ENCODE results near the gene RSL24D1. TPM values are rescaled to one million over a fixed set of nuclear protein-coding genes. Genes with fewer than 3 reads are reported as not detected.
"Not testable (repeated sequence)": the region's sequence is repeated elsewhere in the genome, so short reads cannot be mapped to it uniquely, and the experiment has no call there.

Gene RSL24D1
- total and polyA plus RNA-seq, 7 experiments from 2014 or later = 65.0 to 128 (median 110) TPM

GRCh38 chr15:55179141-55179540 lies 17.6 kb downstream of the RSL24D1 start:
- H3K9me3 ChIP-seq (ENCODE audit: control insufficient read depth in 2 of 3, low read length in 3 of 3) = no peaks in the 10 kb centered on the region
- H3K4me3 ChIP-seq (ENCODE audit: low read length) = no peak overlapping the region
- no peaks in the 10 kb centered on the region for H3K4me1 ChIP-seq (ENCODE audit: control insufficient read depth in 2 of 2, insufficient read depth in 2 of 2, low read length in 2 of 2)
- Mint-ChIP-seq H3K27me3 (no peaks in the 10 kb centered on the region), H3K4me1 (peaks cover 0 to 4% (median 0%) of the 10 kb centered on the region in 7 donors), H3K4me3 (no peak overlapping the region), H3K9me3 (no peaks in the 10 kb centered on the region), H3K36me3 (peaks cover 0 to 34% (median 20%) of the 10 kb centered on the region in 5 donors), H3K27ac (peak overlapping the region in 1 of 9 donors; percentile 48)
- intact Hi-C loops (cut with micrococcal nuclease) = no loop called here
- no peak overlapping the region for H3K27ac ChIP-seq (ENCODE audit: low read depth, low read length)
- ChIA-PET CTCF (interaction anchor here (1.8 kb wide), 1 partner anchor 11 kb away, joined by 5 read pairs; no protein-coding TSS in a partner anchor), POLR2A (no interaction called here)
- peaks cover 0 to 33% (median 8%) of the 10 kb centered on the region in 3 experiments for H3K36me3 ChIP-seq (ENCODE audit: control insufficient read depth in 2 of 3, insufficient read depth in 3 of 3, low read length in 3 of 3)
- no peaks in the 10 kb centered on the region for H3K27me3 ChIP-seq (ENCODE audit: control insufficient read depth in 2 of 2, insufficient read depth in 2 of 2, low read length in 2 of 2)
- DNase-seq (no peak), ATAC-seq (no peak)

GRCh38 chr15:55170361-55170760 lies 26.4 kb downstream of the RSL24D1 start:
- Mint-ChIP-seq H3K4me3 (no peak overlapping the region), H3K4me1 (peaks cover 0 to 3% (median 0%) of the 10 kb centered on the region in 7 donors), H3K36me3 (peaks cover 0 to 5% (median 0%) of the 10 kb centered on the region in 5 donors), H3K27me3 (no peaks in the 10 kb centered on the region), H3K9me3 (no peaks in the 10 kb centered on the region), H3K27ac (no peak overlapping the region)
- DNase-seq = no peak
- ATAC-seq = no peak
- no peaks in the 10 kb centered on the region for H3K27me3 ChIP-seq (ENCODE audit: control insufficient read depth in 2 of 2, insufficient read depth in 2 of 2, low read length in 2 of 2)
- ChIA-PET CTCF (no interaction called here), POLR2A (no interaction called here)
- H3K4me3 ChIP-seq (ENCODE audit: low read length) = no peak overlapping the region
- H3K27ac ChIP-seq (ENCODE audit: low read depth, low read length) = no peak overlapping the region
- intact Hi-C loops (cut with micrococcal nuclease) = no loop called here
- no peaks in the 10 kb centered on the region for H3K4me1 ChIP-seq (ENCODE audit: control insufficient read depth in 2 of 2, insufficient read depth in 2 of 2, low read length in 2 of 2)
- no peaks in the 10 kb centered on the region for H3K9me3 ChIP-seq (ENCODE audit: control insufficient read depth in 2 of 3, low read length in 3 of 3)
- H3K36me3 ChIP-seq (ENCODE audit: control insufficient read depth in 2 of 3, insufficient read depth in 3 of 3, low read length in 3 of 3) = no peaks in the 10 kb centered on the region

GRCh38 chr15:55168350-55168974 lies 28.3 kb downstream of the RSL24D1 start:
- H3K9me3 Mint-ChIP-seq = no peaks in the 10 kb centered on the region
- DNase-seq = peak in 7 of 9 donors; percentile 12 to 43 (median 29)
- ChIA-PET CTCF (interaction anchor here (1.2 to 1.8 kb wide), 2 partner anchors 11 to 15 kb away, joined by 5 read pairs; no protein-coding TSS in a partner anchor), POLR2A (interaction anchor here (0.6 kb wide), 1 partner anchor 29 kb away, joined by 3 read pairs; the partner anchor contains the start of gene RSL24D1)
- intact Hi-C loops (cut with micrococcal nuclease) = loop anchor here (1.0 to 5.0 kb wide), 3 partner anchors 29 to 1086 kb away; no protein-coding TSS in a partner anchor
- no peak overlapping the region for H3K27ac ChIP-seq (ENCODE audit: low read depth, low read length)
- H3K4me1 ChIP-seq (ENCODE audit: control insufficient read depth in 2 of 2, insufficient read depth in 2 of 2, low read length in 2 of 2) = no peaks in the 10 kb centered on the region
- no peaks in the 10 kb centered on the region for H3K9me3 ChIP-seq (ENCODE audit: control insufficient read depth in 2 of 3, low read length in 3 of 3)
- H3K36me3 Mint-ChIP-seq = no peaks in the 10 kb centered on the region
- no peak overlapping the region for H3K4me3 ChIP-seq (ENCODE audit: low read length)
- no peak overlapping the region for H3K4me3 Mint-ChIP-seq
- no peaks in the 10 kb centered on the region for H3K36me3 ChIP-seq (ENCODE audit: control insufficient read depth in 2 of 3, insufficient read depth in 3 of 3, low read length in 3 of 3)
- H3K27me3 Mint-ChIP-seq = no peaks in the 10 kb centered on the region
- no peaks in the 10 kb centered on the region for H3K27me3 ChIP-seq (ENCODE audit: control insufficient read depth in 2 of 2, insufficient read depth in 2 of 2, low read length in 2 of 2)
- no peak overlapping the region for H3K27ac Mint-ChIP-seq
- peak; percentile 77 for ATAC-seq
- peaks cover 0 to 3% (median 0%) of the 10 kb centered on the region in 7 donors for H3K4me1 Mint-ChIP-seq

GRCh38 chr15:55164284-55164683 lies 32.5 kb downstream of the RSL24D1 start:
- Histone ChIP-seq H3K27me3 (ENCODE audit: control insufficient read depth in 2 of 2, insufficient read depth in 2 of 2, low read length in 2 of 2) (no peaks in the 10 kb centered on the region), H3K4me1 (ENCODE audit: control insufficient read depth in 2 of 2, insufficient read depth in 2 of 2, low read length in 2 of 2) (no peaks in the 10 kb centered on the region), H3K9me3 (ENCODE audit: control insufficient read depth in 2 of 3, low read length in 3 of 3) (no peaks in the 10 kb centered on the region), H3K4me3 (ENCODE audit: low read length) (no peak overlapping the region), H3K36me3 (ENCODE audit: control insufficient read depth in 2 of 3, insufficient read depth in 3 of 3, low read length in 3 of 3) (no peaks in the 10 kb centered on the region), H3K27ac (ENCODE audit: low read depth, low read length) (no peak overlapping the region)
- no peak overlapping the region for H3K4me3 Mint-ChIP-seq
- H3K4me1 Mint-ChIP-seq = peaks cover 0 to 3% (median 0%) of the 10 kb centered on the region in 7 donors
- H3K27ac Mint-ChIP-seq = no peak overlapping the region
- intact Hi-C loops (cut with micrococcal nuclease) = no loop called here
- ATAC-seq (no peak), DNase-seq (no peak)
- ChIA-PET CTCF (no interaction called here), POLR2A (no interaction called here)
- peaks cover 0 to 3% (median 0%) of the 10 kb centered on the region in 11 donors for H3K9me3 Mint-ChIP-seq
- no peaks in the 10 kb centered on the region for H3K36me3 Mint-ChIP-seq
- H3K27me3 Mint-ChIP-seq = peaks cover 0 to 7% (median 0%) of the 10 kb centered on the region in 5 donors

- POLR2A ChIA-PET = no interaction called here
- no peak for ATAC-seq
- no peak for DNase-seq
- Histone ChIP-seq H3K27me3 (ENCODE audit: control insufficient read depth in 2 of 2, insufficient read depth in 2 of 2, low read length in 2 of 2) (no peaks in the 10 kb centered on the region), H3K27ac (ENCODE audit: low read depth, low read length) (no peak overlapping the region), H3K4me3 (ENCODE audit: low read length) (no peak overlapping the region), H3K36me3 (ENCODE audit: control insufficient read depth in 2 of 3, insufficient read depth in 3 of 3, low read length in 3 of 3) (no peaks in the 10 kb centered on the region), H3K4me1 (ENCODE audit: control insufficient read depth in 2 of 2, insufficient read depth in 2 of 2, low read length in 2 of 2) (no peaks in the 10 kb centered on the region), H3K9me3 (ENCODE audit: control insufficient read depth in 2 of 3, low read length in 3 of 3) (no peaks in the 10 kb centered on the region)
- Mint-ChIP-seq H3K4me1 (no peaks in the 10 kb centered on the region), H3K27ac (no peak overlapping the region), H3K27me3 (peaks cover 0 to 7% (median 2%) of the 10 kb centered on the region in 5 donors), H3K4me3 (no peak overlapping the region), H3K36me3 (peaks cover 0 to 11% (median 5%) of the 10 kb centered on the region in 5 donors), H3K9me3 (peaks cover 0 to 5% (median 0%) of the 10 kb centered on the region in 11 donors)
- CTCF ChIA-PET = no interaction called here
- intact Hi-C loops (cut with micrococcal nuclease) = no loop called here
These were observed 45.1 kb downstream of the RSL24D1 start for GRCh38 chr15:55151631-55152030.

- H3K36me3 ChIP-seq (ENCODE audit: control insufficient read depth in 2 of 3, insufficient read depth in 3 of 3, low read length in 3 of 3); POLR2A ChIA-PET; H3K27ac Mint-ChIP-seq; H3K9me3 ChIP-seq (ENCODE audit: control insufficient read depth in 2 of 3, low read length in 3 of 3); H3K4me3 Mint-ChIP-seq; intact Hi-C loops (cut with micrococcal nuclease); H3K27me3 ChIP-seq (ENCODE audit: control insufficient read depth in 2 of 2, insufficient read depth in 2 of 2, low read length in 2 of 2); H3K4me1 ChIP-seq (ENCODE audit: control insufficient read depth in 2 of 2, insufficient read depth in 2 of 2, low read length in 2 of 2); CTCF ChIA-PET; H3K27ac ChIP-seq (ENCODE audit: low read depth, low read length); H3K4me1 Mint-ChIP-seq; H3K4me3 ChIP-seq (ENCODE audit: low read length); DNase-seq; ATAC-seq: not testable (repeated sequence)
- H3K27me3 Mint-ChIP-seq = peaks cover 0 to 15% (median 9%) of the 10 kb centered on the region in 5 donors
- peaks cover 0 to 16% (median 12%) of the 10 kb centered on the region in 5 donors for H3K36me3 Mint-ChIP-seq
- peaks cover 3 to 59% (median 15%) of the 10 kb centered on the region in 11 donors for H3K9me3 Mint-ChIP-seq
These were observed 53.6 kb downstream of the RSL24D1 start for GRCh38 chr15:55143132-55143531.

- no peaks in the 10 kb centered on the region for H3K4me1 Mint-ChIP-seq
- no peak overlapping the region for H3K27ac Mint-ChIP-seq
- H3K4me1 ChIP-seq (ENCODE audit: control insufficient read depth in 2 of 2, insufficient read depth in 2 of 2, low read length in 2 of 2) = no peaks in the 10 kb centered on the region
- ATAC-seq (no peak), DNase-seq (no peak)
- H3K4me3 Mint-ChIP-seq = no peak overlapping the region
- H3K9me3 Mint-ChIP-seq = peaks cover 10 to 53% (median 29%) of the 10 kb centered on the region in 11 donors
- no peak overlapping the region for H3K27ac ChIP-seq (ENCODE audit: low read depth, low read length)
- no peak overlapping the region for H3K4me3 ChIP-seq (ENCODE audit: low read length)
- H3K27me3 ChIP-seq (ENCODE audit: control insufficient read depth in 2 of 2, insufficient read depth in 2 of 2, low read length in 2 of 2) = no peaks in the 10 kb centered on the region
- H3K27me3 Mint-ChIP-seq = peaks cover 5 to 19% (median 11%) of the 10 kb centered on the region in 5 donors
- ChIA-PET POLR2A (no interaction called here), CTCF (no interaction called here)
- peaks cover 0 to 19% (median 3%) of the 10 kb centered on the region in 5 donors for H3K36me3 Mint-ChIP-seq
- H3K36me3 ChIP-seq (ENCODE audit: control insufficient read depth in 2 of 3, insufficient read depth in 3 of 3, low read length in 3 of 3) = no peaks in the 10 kb centered on the region
- H3K9me3 ChIP-seq (ENCODE audit: control insufficient read depth in 2 of 3, low read length in 3 of 3) = peaks cover 0 to 23% (median 0%) of the 10 kb centered on the region in 3 experiments
- intact Hi-C loops (cut with micrococcal nuclease) = no loop called here
These were observed 62.8 kb downstream of the RSL24D1 start for GRCh38 chr15:55133972-55134371.

Data from naive thymus-derived CD4-positive, alpha-beta T cell (primary cell).